Kidney (tissue), 14 donors: ENCODE results near the gene BNC2. TPM values are rescaled to one million over a fixed set of nuclear protein-coding genes. Genes with fewer than 3 reads are reported as not detected.

Experiments used
- DNase-seq, 5 donors: peaks; one replicate each; pipeline ENCODE4 v3.0.0-alpha.2; 2013 to 2020
- FAIRE-seq: peaks from 2 replicates; lab custom pipeline; 2012; peaks lifted over from hg19 to GRCh38; lab: Jason Lieb, UNC
- H3K27ac ChIP-seq, 2 donors: one replicate each; pipeline ENCODE4 v1.7.0; 2013; ENCODE audit warnings: low read depth in 2 of 2, low read length in 2 of 2, inconsistent platforms in 1 of 2
- H3K27me3 ChIP-seq: one replicate; pipeline ENCODE4 v1.7.1; 2013; ENCODE audit warnings: low read length, inconsistent platforms; ENCODE audit not compliant: control insufficient read depth, insufficient read depth
- H3K36me3 ChIP-seq, 3 donors: one replicate each; pipeline versions ENCODE4 v1.7.0 to v1.7.1; 2013; ENCODE audit warnings: low read length in 3 of 3, control low read depth in 1 of 3, inconsistent platforms in 1 of 3; ENCODE audit not compliant: insufficient read depth in 3 of 3, control insufficient read depth in 2 of 3
- H3K4me1 ChIP-seq, 3 donors: one replicate each; pipeline versions ENCODE4 v1.7.0 to v1.7.1; 2013; ENCODE audit warnings: low read length in 3 of 3, inconsistent platforms in 1 of 3, low read depth in 1 of 3; ENCODE audit not compliant: control insufficient read depth in 2 of 3, insufficient read depth in 2 of 3
- H3K4me3 ChIP-seq, 3 donors: one replicate each; pipeline versions ENCODE4 v1.7.0 to v1.8.1; 2013; ENCODE audit warnings: low read length in 3 of 3, control low read depth in 1 of 3, inconsistent platforms in 1 of 3
- H3K9ac ChIP-seq, 3 donors: one replicate each; pipeline versions ENCODE4 v1.7.0 to v1.7.1; 2013; ENCODE audit warnings: low read length in 3 of 3, control low read depth in 1 of 3, inconsistent platforms in 1 of 3
- H3K9me3 ChIP-seq, 3 donors: one replicate each; pipeline versions ENCODE4 v1.7.0 to v1.7.1; 2013; ENCODE audit warnings: low read length in 3 of 3, control low read depth in 1 of 3, inconsistent platforms in 1 of 3; ENCODE audit not compliant: control insufficient read depth in 2 of 3, insufficient read depth in 1 of 3
- CTCF ChIP-seq: IDR thresholded peaks from 3 replicates; pipeline ENCODE4 v1.5.1; 2012; ENCODE audit warnings: mild to moderate bottlenecking, moderate library complexity, borderline replicate concordance; ENCODE audit not compliant: insufficient read depth; ENCODE audit errors: extremely low read depth
- intact Hi-C: fragments of 100-400 bp; cut with DNase I; formaldehyde crosslinking; loops from one replicate; pipeline ENCODE4 v1.11.1; 2022
- polyA plus RNA-seq: library from polyadenylated mRNA; stranded (reverse); fragments of 350-450 nt; fragmentation: Illumina TruSeq; extraction: RNeasy Lipid Tissue Mini Kit (QIAGEN cat#74804); gene quantifications from one replicate; pipeline ENCODE4 v1.2.3, GENCODE V29; 2014; ENCODE audit warnings: low read depth, low replicate concordance; ENCODE audit not compliant: insufficient read depth
- total RNA-seq: library from RNA; stranded (reverse); fragmentation: NEBNext Ultra II Directional; extraction: Animal tissue kit (Norgen Biotek cat#: 25700); gene quantifications from one replicate; pipeline ENCODE4 v1.2.1, GENCODE V29; 2021
- donor health status: control.
- donor health status: control.
- donor health status: control.
- donor health status: control.
- donor health status: control.
- donor health status: DM: yes; HTN: yes; CAD: no.
- donor health status: Normal renal cell carcinoma (clear cell type).

The BNC2 gene
- total and polyA plus RNA-seq, 2 donors from 2014 or later: 5.4 to 37.9 TPM

GRCh38 chr9:16682273-16682672, 188.2 kb downstream of the BNC2 start:
- TF ChIP-seq CTCF: no peak
- H3K4me3 ChIP-seq: peak overlapping the region in 2 of 3 donors; percentile 1
- peaks cover 0 to 3% (median 2%) of the 10 kb centered on the region in 3 donors for H3K4me1 ChIP-seq
- DNase-seq (no peak), FAIRE-seq (no peak)
- no peaks in the 10 kb centered on the region for H3K27me3 ChIP-seq
- H3K27ac ChIP-seq: no peak overlapping the region
- no peak overlapping the region for H3K9ac ChIP-seq
- H3K9me3 ChIP-seq: no peaks in the 10 kb centered on the region
- intact Hi-C loops: no loop called here
- H3K36me3 ChIP-seq: no peaks in the 10 kb centered on the region

- peak overlapping the region in 2 of 3 donors; percentile 1 for H3K4me3 ChIP-seq
- H3K9me3 ChIP-seq: no peaks in the 10 kb centered on the region
- no peak overlapping the region for H3K9ac ChIP-seq
- FAIRE-seq (no peak), DNase-seq (no peak)
- peaks cover 0 to 3% (median 2%) of the 10 kb centered on the region in 3 donors for H3K4me1 ChIP-seq
- H3K27me3 ChIP-seq: no peaks in the 10 kb centered on the region
- no peak for TF ChIP-seq CTCF
- intact Hi-C loops: no loop called here
- no peaks in the 10 kb centered on the region for H3K36me3 ChIP-seq
- no peak overlapping the region for H3K27ac ChIP-seq
These were observed 188.8 kb downstream of the BNC2 start for GRCh38 chr9:16681652-16681987.

GRCh38 chr9:16680975-16681651, 189.4 kb downstream of the BNC2 start:
- FAIRE-seq (no peak), DNase-seq (no peak)
- TF ChIP-seq CTCF: no peak
- Histone ChIP-seq H3K36me3 (no peaks in the 10 kb centered on the region), H3K27ac (no peak overlapping the region), H3K27me3 (no peaks in the 10 kb centered on the region), H3K9ac (no peak overlapping the region), H3K9me3 (no peaks in the 10 kb centered on the region), H3K4me3 (no peak overlapping the region), H3K4me1 (peaks cover 0 to 3% (median 2%) of the 10 kb centered on the region in 3 donors)
- intact Hi-C loops: no loop called here

GRCh38 chr9:16680541-16680940, 189.9 kb downstream of the BNC2 start:
- Histone ChIP-seq H3K9ac (no peak overlapping the region), H3K9me3 (no peaks in the 10 kb centered on the region), H3K27ac (no peak overlapping the region), H3K36me3 (no peaks in the 10 kb centered on the region), H3K27me3 (no peaks in the 10 kb centered on the region), H3K4me1 (peaks cover 0 to 3% (median 2%) of the 10 kb centered on the region in 3 donors), H3K4me3 (no peak overlapping the region)
- DNase-seq: no peak
- TF ChIP-seq CTCF: no peak
- intact Hi-C loops: no loop called here
- no peak for FAIRE-seq
